ENCODE measurements around the gene PSMD14. TPM values are rescaled to one million over a fixed set of nuclear protein-coding genes. Genes with fewer than 3 reads are reported as not detected.
"Not testable (repeated sequence)": the region's sequence is repeated elsewhere in the genome, so short reads cannot be mapped to it uniquely, and the experiment has no call there.

PSMD14 gene
- total RNA-seq, 1 experiment from 2014 or later, result 81.1 TPM

- H3K9me3 ChIP-seq, result peaks cover 13% of the 10 kb centered on the region
- no peaks in the 10 kb centered on the region for H3K4me1 ChIP-seq
- Mint-ChIP-seq H3K9me3 (ENCODE audit: unreplicated experiment) (peaks cover 16% of the 10 kb centered on the region), H3K36me3 (ENCODE audit: insufficient read depth, unreplicated experiment) (peaks cover 2% of the 10 kb centered on the region), H3K4me3 (ENCODE audit: unreplicated experiment) (no peak overlapping the region), H3K27ac (ENCODE audit: unreplicated experiment) (no peak overlapping the region), H3K27me3 (ENCODE audit: insufficient read depth, unreplicated experiment) (no peaks in the 10 kb centered on the region), H3K4me1 (ENCODE audit: low read depth, unreplicated experiment) (no peaks in the 10 kb centered on the region)
- intact Hi-C loops (cut with micrococcal nuclease; ENCODE audit: unreplicated experiment), result no loop called here
- CTCF ChIA-PET, result no interaction called here
- DNase-seq, result no peak
- no peaks in the 10 kb centered on the region for H3K27me3 ChIP-seq (replicated peaks; ENCODE audit: control insufficient read depth, insufficient read depth, low read length)
- POLR2A ChIA-PET, result no interaction called here
- H3K4me3 ChIP-seq (ENCODE audit: low read depth, low read length), result no peak overlapping the region
- no TSS peak for BruUV-seq (replicated peaks)
- H3K36me3 ChIP-seq (ENCODE audit: control insufficient read depth, insufficient read depth, low read length), result no peaks in the 10 kb centered on the region
- TF ChIP-seq, protein P1, sequence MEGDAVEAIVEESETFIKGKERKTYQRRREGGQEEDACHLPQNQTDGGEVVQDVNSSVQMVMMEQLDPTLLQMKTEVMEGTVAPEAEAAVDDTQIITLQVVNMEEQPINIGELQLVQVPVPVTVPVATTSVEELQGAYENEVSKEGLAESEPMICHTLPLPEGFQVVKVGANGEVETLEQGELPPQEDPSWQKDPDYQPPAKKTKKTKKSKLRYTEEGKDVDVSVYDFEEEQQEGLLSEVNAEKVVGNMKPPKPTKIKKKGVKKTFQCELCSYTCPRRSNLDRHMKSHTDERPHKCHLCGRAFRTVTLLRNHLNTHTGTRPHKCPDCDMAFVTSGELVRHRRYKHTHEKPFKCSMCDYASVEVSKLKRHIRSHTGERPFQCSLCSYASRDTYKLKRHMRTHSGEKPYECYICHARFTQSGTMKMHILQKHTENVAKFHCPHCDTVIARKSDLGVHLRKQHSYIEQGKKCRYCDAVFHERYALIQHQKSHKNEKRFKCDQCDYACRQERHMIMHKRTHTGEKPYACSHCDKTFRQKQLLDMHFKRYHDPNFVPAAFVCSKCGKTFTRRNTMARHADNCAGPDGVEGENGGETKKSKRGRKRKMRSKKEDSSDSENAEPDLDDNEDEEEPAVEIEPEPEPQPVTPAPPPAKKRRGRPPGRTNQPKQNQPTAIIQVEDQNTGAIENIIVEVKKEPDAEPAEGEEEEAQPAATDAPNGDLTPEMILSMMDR (IDR thresholded peaks at IDR 0.05; ENCODE audit: insufficient read depth in 1 of 2, low read depth in 1 of 2, low read length in 1 of 2, severe bottlenecking in 1 of 2, unreplicated experiment in 1 of 2), result no peak
These were observed 50.6 kb downstream of the PSMD14 start for GRCh38 chr2:161358838-161359237.

DNA sequence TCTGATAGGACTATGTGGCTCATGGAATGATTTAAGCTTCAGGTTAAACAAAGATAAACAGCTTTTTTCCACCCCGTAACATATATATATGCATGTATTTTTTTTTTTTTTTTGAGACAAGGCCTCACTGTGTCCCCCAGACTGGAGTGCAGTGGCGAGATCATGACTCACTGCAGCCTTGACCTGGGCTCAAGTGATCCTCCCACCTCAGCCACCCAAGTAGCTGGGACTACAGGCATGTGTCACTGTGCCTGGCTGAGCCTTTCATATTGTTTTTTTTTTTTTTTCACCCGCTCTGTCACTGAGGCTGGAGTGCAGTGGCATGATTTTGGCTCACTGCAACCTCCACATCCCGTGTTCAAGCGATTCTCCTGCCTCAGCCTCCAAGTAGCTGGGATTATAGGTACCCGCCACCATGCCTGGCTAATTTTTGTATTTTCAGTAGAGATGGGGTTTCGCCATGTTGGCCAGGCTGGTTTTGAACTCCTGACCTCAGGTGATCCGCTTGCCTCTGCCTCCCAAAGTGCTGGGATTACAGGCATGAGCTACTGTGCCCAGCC is 52.0 kb downstream of the PSMD14 start:
- peaks cover 13% of the 10 kb centered on the region for H3K9me3 ChIP-seq
- CTCF ChIA-PET; H3K4me1 Mint-ChIP-seq (ENCODE audit: low read depth, unreplicated experiment); H3K27me3 Mint-ChIP-seq (ENCODE audit: insufficient read depth, unreplicated experiment); H3K4me3 ChIP-seq (ENCODE audit: low read depth, low read length); DNase-seq; H3K4me3 Mint-ChIP-seq (ENCODE audit: unreplicated experiment); POLR2A ChIA-PET; H3K27me3 ChIP-seq (replicated peaks; ENCODE audit: control insufficient read depth, insufficient read depth, low read length); H3K27ac Mint-ChIP-seq (ENCODE audit: unreplicated experiment); H3K36me3 ChIP-seq (ENCODE audit: control insufficient read depth, insufficient read depth, low read length); intact Hi-C loops (cut with micrococcal nuclease; ENCODE audit: unreplicated experiment); H3K36me3 Mint-ChIP-seq (ENCODE audit: insufficient read depth, unreplicated experiment); BruUV-seq (replicated peaks); H3K4me1 ChIP-seq: not testable (repeated sequence)
- H3K9me3 Mint-ChIP-seq (ENCODE audit: unreplicated experiment), result peaks cover 16% of the 10 kb centered on the region

DNA sequence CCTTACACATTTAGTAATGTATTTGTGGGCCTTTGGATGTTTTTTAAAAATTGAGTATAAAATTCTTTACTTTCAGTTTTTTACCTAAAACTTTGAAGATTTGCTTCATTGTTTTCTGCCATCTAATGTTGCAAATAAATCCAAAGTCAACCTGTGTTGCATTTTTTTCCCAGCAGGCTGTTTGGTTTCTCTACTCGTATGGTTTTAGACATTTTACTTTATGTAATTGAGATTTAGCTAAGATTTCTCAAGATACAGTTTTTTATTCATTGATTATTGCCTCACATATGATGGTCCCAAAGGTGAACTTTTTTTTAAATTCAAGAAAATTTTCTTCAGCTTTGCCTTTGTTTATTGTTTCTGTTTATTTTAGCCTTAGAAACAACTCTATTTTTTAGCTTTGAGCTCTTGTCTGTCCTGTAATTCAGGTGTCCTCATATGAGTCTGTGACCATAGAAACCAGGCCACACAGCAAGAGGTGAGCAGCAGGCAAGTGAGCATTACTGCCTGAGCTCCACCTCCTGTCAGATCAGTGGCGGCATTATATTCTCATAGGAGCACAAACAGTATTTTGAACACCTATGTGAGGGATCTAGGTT is 54.4 kb downstream of the PSMD14 start:
- H3K4me1 ChIP-seq, result no peaks in the 10 kb centered on the region
- H3K4me3 ChIP-seq (ENCODE audit: low read depth, low read length), result no peak overlapping the region
- Mint-ChIP-seq H3K27ac (ENCODE audit: unreplicated experiment) (no peak overlapping the region), H3K4me3 (ENCODE audit: unreplicated experiment) (no peak overlapping the region), H3K9me3 (ENCODE audit: unreplicated experiment) (peaks cover 16% of the 10 kb centered on the region), H3K4me1 (ENCODE audit: low read depth, unreplicated experiment) (no peaks in the 10 kb centered on the region), H3K36me3 (ENCODE audit: insufficient read depth, unreplicated experiment) (peaks cover 8% of the 10 kb centered on the region), H3K27me3 (ENCODE audit: insufficient read depth, unreplicated experiment) (no peaks in the 10 kb centered on the region)
- H3K27me3 ChIP-seq (replicated peaks; ENCODE audit: control insufficient read depth, insufficient read depth, low read length), result no peaks in the 10 kb centered on the region
- no peak for DNase-seq
- peaks cover 13% of the 10 kb centered on the region for H3K9me3 ChIP-seq
- no peaks in the 10 kb centered on the region; the same call in 1 of the 2 replicates for H3K36me3 ChIP-seq (ENCODE audit: control insufficient read depth, insufficient read depth, low read length)
- intact Hi-C loops (cut with micrococcal nuclease; ENCODE audit: unreplicated experiment), result no loop called here
- POLR2A ChIA-PET, result no interaction called here
- TF ChIP-seq, protein P1 (IDR thresholded peaks at IDR 0.05; ENCODE audit: insufficient read depth in 1 of 2, low read depth in 1 of 2, low read length in 1 of 2, severe bottlenecking in 1 of 2, unreplicated experiment in 1 of 2), result no peak
- CTCF ChIA-PET, result interaction anchor here (0.6 kb wide), 1 partner anchor 276 kb away, joined by 4 read pairs; no protein-coding TSS in a partner anchor
- no TSS peak for BruUV-seq (replicated peaks)
